ENCODE results near the gene NTM. TPM values are rescaled to one million over a fixed set of nuclear protein-coding genes. Genes with fewer than 3 reads are reported as not detected.
A peak's percentile ranks its signal among the peaks of the same experiment; 100 is the strongest.

The NTM gene
- total RNA-seq, 1 experiment from 2014 or later: 9.9 TPM

DNA sequence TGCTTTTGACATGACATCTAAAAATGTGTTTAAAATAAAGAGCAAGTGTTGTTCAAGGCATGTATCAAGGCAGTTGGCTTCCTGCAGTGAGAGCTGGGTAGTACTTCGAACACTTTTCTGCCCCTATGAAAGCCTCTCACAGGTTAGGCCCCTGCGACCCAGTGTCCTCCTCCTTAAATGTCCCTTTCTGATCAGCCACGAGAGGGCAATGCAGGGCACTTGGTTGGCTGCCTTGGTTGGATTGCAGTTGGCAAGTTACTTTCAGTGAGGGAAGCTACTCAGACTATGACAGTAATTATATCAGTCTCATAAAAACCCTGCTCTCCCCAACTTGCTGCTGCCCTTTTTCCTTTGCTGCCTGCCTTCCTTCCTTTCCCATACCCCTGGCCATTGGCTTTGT lies 743.8 kb downstream of the NTM start:
- H4K5ac ChIP-seq (ENCODE audit: insufficient read length, low read depth, low read length): no peak overlapping the region
- H4K91ac ChIP-seq (ENCODE audit: insufficient read length, low read depth, low read length): no peak overlapping the region
- Mint-ChIP-seq H3K9me3 (no peaks in the 10 kb centered on the region; a peak in 1 of 5 replicates), H3K27ac (no peak overlapping the region), H3K36me3 (ENCODE audit: insufficient read depth in 1 of 3, low read depth in 3 of 3) (no peaks in the 10 kb centered on the region; a peak in 1 of 7 replicates), H3K27me3 (ENCODE audit: low read depth) (peaks cover 2% of the 10 kb centered on the region; the same call in 1 of the 2 replicates), H3K4me3 (no peak overlapping the region), H3K4me1 (peaks cover 64 to 65% of the 10 kb centered on the region in 2 experiments)
- no peaks in the 10 kb centered on the region for H3K79me1 ChIP-seq (ENCODE audit: insufficient read depth, low read depth, low read length, poor library complexity, severe bottlenecking)
- no peak overlapping the region for H3K4me2 ChIP-seq (ENCODE audit: insufficient read depth, insufficient read length, low read length)
- no peak overlapping the region for H2AFZ ChIP-seq (ENCODE audit: low read length)
- no peaks in the 10 kb centered on the region for H3K23me2 ChIP-seq (ENCODE audit: insufficient read length, low read depth, low read length, poor library complexity, severe bottlenecking)
- no peak overlapping the region for H2BK20ac ChIP-seq (ENCODE audit: low read depth, low read length, poor library complexity, severe bottlenecking)
- H3K23ac ChIP-seq (ENCODE audit: insufficient read length, low read depth, low read length): no peak overlapping the region
- no peak overlapping the region for H3K56ac ChIP-seq (ENCODE audit: insufficient read length, low read depth, low read length)
- H2BK120ac ChIP-seq (ENCODE audit: low read depth, low read length, poor library complexity, severe bottlenecking): no peak overlapping the region
- DNase-seq: peak; percentile 77
- H2BK15ac ChIP-seq (ENCODE audit: low read depth, low read length): no peak overlapping the region
- no peak overlapping the region for H3K4ac ChIP-seq (ENCODE audit: low read depth, low read length)
- no peaks in the 10 kb centered on the region for H3K79me2 ChIP-seq (ENCODE audit: insufficient read depth, low read length)
- no peaks in the 10 kb centered on the region for H3K27me3 ChIP-seq (ENCODE audit: insufficient read depth, low read length)
- no peaks in the 10 kb centered on the region for H3K9me3 ChIP-seq (ENCODE audit: control insufficient read depth, low read depth, low read length)
- no peaks in the 10 kb centered on the region for H4K20me1 ChIP-seq (ENCODE audit: control insufficient read depth, insufficient read depth, insufficient read length)
- no peak overlapping the region for H2BK12ac ChIP-seq (ENCODE audit: insufficient read length, low read depth, low read length)
- no peak overlapping the region for H3K14ac ChIP-seq (ENCODE audit: insufficient read depth, low read length)
- H2BK5ac ChIP-seq (ENCODE audit: insufficient read length, low read length): no peak overlapping the region
- H3K18ac ChIP-seq (ENCODE audit: insufficient read length, low read depth, low read length): no peak overlapping the region
- H3T11ph ChIP-seq (ENCODE audit: low read length): no peak overlapping the region
- H3K4me1 ChIP-seq (ENCODE audit: insufficient read depth, low read length): peaks cover 10% of the 10 kb centered on the region; the same call in 1 of the 2 replicates
- no CpG with 5 or more reads among the region's 3 CpGs for WGBS (ENCODE audit: extremely low coverage, insufficient read length, low lambda C conversion rate)
- TF ChIP-seq CTCF (conservative IDR thresholded peaks at IDR 0.05): peak; percentile 76
- no peak overlapping the region for H3K27ac ChIP-seq (ENCODE audit: insufficient read length, low read depth, low read length)
- no peak overlapping the region for H2AK5ac ChIP-seq (ENCODE audit: insufficient read length, low read length)
- H4K8ac ChIP-seq (replicated peaks; ENCODE audit: insufficient read length, low read depth, low read length): no peak overlapping the region
- no peak overlapping the region for H3K9ac ChIP-seq (ENCODE audit: extremely low read depth, insufficient read length, low read length)
